Uterus (tissue), 4 donors: ENCODE measurements around the gene TSNAXIP1. TPM values are rescaled to one million over a fixed set of nuclear protein-coding genes. Genes with fewer than 3 reads are reported as not detected.

Experiments
- DNase-seq, 2 donors: peaks; one replicate each; pipeline ENCODE4 v3.0.0-alpha.2; 2019 to 2020
- H3K27ac ChIP-seq, 2 donors: fragments of 200-600 bp; sonication (generic); 1 replicate in 1 of 2; 2 replicates in 1 of 2; pipeline ENCODE4 v1.5.1; 2016 to 2018
- H3K27me3 ChIP-seq, 2 donors: fragments of 200-600 bp; sonication (generic); one replicate each; pipeline ENCODE4 v1.5.1; 2018 to 2019; ENCODE audit warnings: control low read depth in 1 of 2
- H3K36me3 ChIP-seq, 2 donors: fragments of 200-600 bp; sonication (generic); one replicate each; pipeline ENCODE4 v1.5.1; 2019; ENCODE audit warnings: control low read depth in 1 of 2
- H3K4me1 ChIP-seq, 2 donors: fragments of 200-600 bp; sonication (generic); one replicate each; pipeline ENCODE4 v1.5.1; 2018 to 2019; ENCODE audit warnings: control low read depth in 1 of 2
- H3K4me3 ChIP-seq, 2 donors: fragments of 200-600 bp; sonication (generic); 1 replicate in 1 of 2; 2 replicates in 1 of 2; pipeline ENCODE4 v1.5.1; 2018 to 2019; ENCODE audit warnings: mild to moderate bottlenecking in 1 of 2
- H3K9me3 ChIP-seq, 2 donors: fragments of 200-600 bp; sonication (generic); one replicate each; pipeline ENCODE4 v1.5.1; 2019; ENCODE audit warnings: control low read depth in 1 of 2
- CTCF ChIP-seq, 4 experiments: fragments of 200-600 bp in 2 of 4; fragments of 450-650 bp in 2 of 4; sonication (generic) in 2 of 4; IDR thresholded peaks; one replicate each; pipeline ENCODE4 v1.5.1; 2016 to 2019; ENCODE audit warnings: antibody characterized with exemption in 4 of 4, mild to moderate bottlenecking in 2 of 4, moderate library complexity in 1 of 4
- POLR2A ChIP-seq, 2 donors: fragments of 450-650 bp; IDR thresholded peaks; one replicate each; pipeline ENCODE4 v1.6.1; 2016; ENCODE audit warnings: antibody characterized with exemption in 2 of 2, mild to moderate bottlenecking in 1 of 2, moderate library complexity in 1 of 2
- intact Hi-C: fragments of 100-400 bp; cut with DNase I; formaldehyde crosslinking; loops from one replicate; pipeline ENCODE4 v1.15.1; 2023; ENCODE audit warnings: low total_unique reads
- total RNA-seq, 4 donors: library from RNA; depleted of rRNA in 3 of 4; stranded (reverse); fragments of >200 nt in 3 of 4; gene quantifications; one replicate each; pipeline versions ENCODE4 v1.1.0 to v1.2.4, GENCODE V29; 2014 to 2023
- donor health status: DM: yes; HTN: yes; CAD: no.

TSNAXIP1 gene
- total RNA-seq, result 1 to 10 TPM; 2.7 to 4.9 (median 3.6) TPM

GRCh38 chr16:67806428-67807147 lies at the start of gene TSNAXIP1, which contains the start of gene RANBP10:
Gene TSNAXIP1, plus strand, starts transcription at chr16:67806889. Its CDS starts 261 bp downstream, at chr16:67807150.
Gene RANBP10, minus strand, starts transcription at chr16:67806560. Its CDS starts 24 bp downstream, at chr16:67806536.
- peak; percentile 80 to 87 for TF ChIP-seq POLR2A (IDR thresholded peaks at IDR 0.05)
- TF ChIP-seq CTCF (IDR thresholded peaks at IDR 0.05), result no peak
- Histone ChIP-seq H3K27me3 (no peaks in the 10 kb centered on the region), H3K9me3 (no peaks in the 10 kb centered on the region), H3K27ac (peak within 1 kb of the TSS; percentile 79 to 87), H3K36me3 (no peaks in the 10 kb centered on the region), H3K4me3 (peak within 1 kb of the TSS; percentile 83 to 89), H3K4me1 (no peaks in the 10 kb centered on the region)
- intact Hi-C loops, result no loop called here
- DNase-seq, result peak; percentile 96 to 98

GRCh38 chr16:67758006-67758405 lies 48.7 kb upstream of the TSNAXIP1 start:
- Histone ChIP-seq H3K27ac (no peak overlapping the region), H3K4me1 (no peaks in the 10 kb centered on the region), H3K9me3 (no peaks in the 10 kb centered on the region), H3K36me3 (no peaks in the 10 kb centered on the region), H3K4me3 (no peak overlapping the region), H3K27me3 (no peaks in the 10 kb centered on the region)
- no peak for DNase-seq
- no peak for TF ChIP-seq POLR2A (IDR thresholded peaks at IDR 0.05)
- intact Hi-C loops, result no loop called here

- H3K27me3 ChIP-seq, result no peaks in the 10 kb centered on the region
- H3K4me3 ChIP-seq, result no peak overlapping the region
- DNase-seq, result no peak
- no peaks in the 10 kb centered on the region for H3K36me3 ChIP-seq
- H3K9me3 ChIP-seq, result no peaks in the 10 kb centered on the region
- no peak for TF ChIP-seq POLR2A (IDR thresholded peaks at IDR 0.05)
- TF ChIP-seq CTCF (IDR thresholded peaks at IDR 0.05), result no peak
- H3K4me1 ChIP-seq, result no peaks in the 10 kb centered on the region
- H3K27ac ChIP-seq, result no peak overlapping the region
- intact Hi-C loops, result no loop called here
These were observed 47.7 kb upstream of the TSNAXIP1 start for GRCh38 chr16:67758966-67759365.

GRCh38 chr16:67760206-67760955 lies 46.3 kb upstream of the TSNAXIP1 start:
- DNase-seq, result no peak
- no peak overlapping the region for H3K4me3 ChIP-seq
- H3K27me3 ChIP-seq, result no peaks in the 10 kb centered on the region
- no peaks in the 10 kb centered on the region for H3K4me1 ChIP-seq
- no peaks in the 10 kb centered on the region for H3K36me3 ChIP-seq
- intact Hi-C loops, result no loop called here
- TF ChIP-seq CTCF (IDR thresholded peaks at IDR 0.05), result no peak
- no peak for TF ChIP-seq POLR2A (IDR thresholded peaks at IDR 0.05)
- H3K9me3 ChIP-seq, result no peaks in the 10 kb centered on the region
- H3K27ac ChIP-seq, result no peak overlapping the region

- Histone ChIP-seq H3K9me3 (no peaks in the 10 kb centered on the region), H3K27ac (no peak overlapping the region), H3K4me3 (no peak overlapping the region), H3K4me1 (no peaks in the 10 kb centered on the region), H3K36me3 (no peaks in the 10 kb centered on the region), H3K27me3 (no peaks in the 10 kb centered on the region)
- intact Hi-C loops, result no loop called here
- TF ChIP-seq CTCF (IDR thresholded peaks at IDR 0.05), result no peak
- TF ChIP-seq POLR2A (IDR thresholded peaks at IDR 0.05), result no peak
- no peak for DNase-seq
These were observed 45.8 kb upstream of the TSNAXIP1 start for GRCh38 chr16:67760956-67761230.
